H9 (cell line): ENCODE data around the gene MCF2L2. TPM values are rescaled to one million over a fixed set of nuclear protein-coding genes. Genes with fewer than 3 reads are reported as not detected.

Experiments
- DNase-seq: peaks from one replicate; pipeline ENCODE4 v3.0.0-alpha.2; 2017
- H2AFZ ChIP-seq: one replicate; pipeline ENCODE4 v1.6.1; 2013; ENCODE audit warnings: mild to moderate bottlenecking, low read length, control low read depth, moderate library complexity
- H2AK5ac ChIP-seq: 2 replicates; pipeline ENCODE4 v1.6.1; 2013; ENCODE audit warnings: low read length, control low read depth, mixed read lengths; ENCODE audit not compliant: insufficient read length
- H2BK120ac ChIP-seq: one replicate; pipeline ENCODE4 v1.6.1; 2013; ENCODE audit warnings: low read depth, mild to moderate bottlenecking, low read length, control low read depth, inconsistent platforms; ENCODE audit not compliant: poor library complexity, severe bottlenecking
- H2BK12ac ChIP-seq: 2 replicates; pipeline ENCODE4 v1.6.1; 2013; ENCODE audit warnings: low read length, control low read depth, mixed read lengths, low read depth; ENCODE audit not compliant: insufficient read length
- H2BK15ac ChIP-seq: 2 replicates; pipeline ENCODE4 v1.6.1; 2013; ENCODE audit warnings: low read depth, low read length, control low read depth
- H2BK20ac ChIP-seq: one replicate; pipeline ENCODE4 v1.6.1; 2013; ENCODE audit warnings: low read depth, mild to moderate bottlenecking, low read length, control low read depth, inconsistent platforms; ENCODE audit not compliant: poor library complexity, severe bottlenecking
- H2BK5ac ChIP-seq: 2 replicates; pipeline ENCODE4 v1.6.1; 2013; ENCODE audit warnings: low read length, control low read depth, mixed read lengths; ENCODE audit not compliant: insufficient read length
- H3K14ac ChIP-seq: 2 replicates; pipeline ENCODE4 v1.6.1; 2013; ENCODE audit warnings: low read length, control low read depth; ENCODE audit not compliant: insufficient read depth
- H3K18ac ChIP-seq: 2 replicates; pipeline ENCODE4 v1.6.1; 2013; ENCODE audit warnings: low read depth, mild to moderate bottlenecking, mixed read lengths, low read length, control low read depth; ENCODE audit not compliant: insufficient read length
- H3K23ac ChIP-seq: 2 replicates; pipeline ENCODE4 v1.6.1; 2013; ENCODE audit warnings: low read length, control low read depth, mixed read lengths, low read depth; ENCODE audit not compliant: insufficient read length
- H3K23me2 ChIP-seq: 2 replicates; pipeline ENCODE4 v1.6.1; 2013; ENCODE audit warnings: low read depth, mild to moderate bottlenecking, mixed read lengths, low read length, control low read depth; ENCODE audit not compliant: insufficient read length, poor library complexity, severe bottlenecking
- H3K27ac ChIP-seq: 2 replicates; pipeline ENCODE4 v1.5.1; 2013; ENCODE audit warnings: low read length, control low read depth, mixed read lengths, low read depth; ENCODE audit not compliant: insufficient read length
- H3K27me3 ChIP-seq: 2 replicates; pipeline ENCODE4 v1.6.1; 2013; ENCODE audit warnings: low read length, control low read depth, inconsistent platforms; ENCODE audit not compliant: insufficient read depth
- H3K4ac ChIP-seq: 2 replicates; pipeline ENCODE4 v1.6.1; 2013; ENCODE audit warnings: low read depth, mild to moderate bottlenecking, control low read depth, inconsistent platforms, low read length, moderate library complexity
- H3K4me1 ChIP-seq: 2 replicates; pipeline ENCODE4 v1.6.1; 2013; ENCODE audit warnings: low read length, control low read depth, inconsistent platforms; ENCODE audit not compliant: insufficient read depth
- H3K4me2 ChIP-seq: 2 replicates; pipeline ENCODE4 v1.6.1; 2013; ENCODE audit warnings: low read length, control low read depth, mixed read lengths; ENCODE audit not compliant: insufficient read length, insufficient read depth
- H3K56ac ChIP-seq: 2 replicates; pipeline ENCODE4 v1.6.1; 2013; ENCODE audit warnings: low read depth, mild to moderate bottlenecking, mixed read lengths, low read length, control low read depth; ENCODE audit not compliant: insufficient read length
- H3K79me1 ChIP-seq: 2 replicates; pipeline ENCODE4 v1.6.1; 2013; ENCODE audit warnings: low read depth, mild to moderate bottlenecking, moderate library complexity, low read length, control low read depth, inconsistent platforms; ENCODE audit not compliant: insufficient read depth, poor library complexity, severe bottlenecking
- H3K79me2 ChIP-seq: 2 replicates; pipeline ENCODE4 v1.6.1; 2013; ENCODE audit warnings: low read length, control low read depth, inconsistent platforms; ENCODE audit not compliant: insufficient read depth
- H3K9ac ChIP-seq: 2 replicates; pipeline ENCODE4 v1.6.1; 2013; ENCODE audit warnings: low read length, control low read depth, mixed read lengths; ENCODE audit not compliant: insufficient read length; ENCODE audit errors: extremely low read depth
- H3K9me3 ChIP-seq: one replicate; pipeline ENCODE4 v1.6.1; 2013; ENCODE audit warnings: low read depth, low read length, inconsistent platforms; ENCODE audit not compliant: control insufficient read depth
- H3T11ph ChIP-seq: one replicate; pipeline ENCODE4 v1.6.1; 2013; ENCODE audit warnings: mild to moderate bottlenecking, low read length, control low read depth, inconsistent platforms
- H4K20me1 ChIP-seq: one replicate; pipeline ENCODE4 v1.6.1; 2013; ENCODE audit not compliant: control insufficient read depth, insufficient read length, insufficient read depth
- H4K5ac ChIP-seq: 2 replicates; pipeline ENCODE4 v1.6.1; 2013; ENCODE audit warnings: low read depth, mild to moderate bottlenecking, mixed read lengths, low read length, control low read depth; ENCODE audit not compliant: insufficient read length
- H4K8ac ChIP-seq: replicated peaks from 2 replicates; pipeline ENCODE4 v1.6.1; 2013; ENCODE audit warnings: low read length, control low read depth, mixed read lengths, low read depth; ENCODE audit not compliant: insufficient read length
- H4K91ac ChIP-seq: 2 replicates; pipeline ENCODE4 v1.6.1; 2013; ENCODE audit warnings: low read depth, mild to moderate bottlenecking, moderate library complexity, mixed read lengths, low read length, control low read depth; ENCODE audit not compliant: insufficient read length
- H3K27ac Mint-ChIP-seq, 3 experiments: 2 replicates in 2 of 3; 3 replicates in 1 of 3; pipeline ENCODE4 v1.8.0; 2020 to 2021; ENCODE audit warnings: mixed read lengths in 3 of 3, mild to moderate bottlenecking in 1 of 3, moderate library complexity in 1 of 3
- H3K27me3 Mint-ChIP-seq: 2 replicates; pipeline ENCODE4 v1.8.0; 2021; ENCODE audit warnings: low read depth, mild to moderate bottlenecking, moderate library complexity, mixed read lengths
- H3K36me3 Mint-ChIP-seq, 3 experiments: 2 replicates in 2 of 3; 3 replicates in 1 of 3; pipeline ENCODE4 v1.8.0; 2020 to 2021; ENCODE audit warnings: low read depth in 3 of 3, mixed read lengths in 3 of 3; ENCODE audit not compliant: insufficient read depth in 1 of 3
- H3K4me1 Mint-ChIP-seq, 2 experiments: 2 replicates each; pipeline ENCODE4 v1.8.0; 2020; ENCODE audit warnings: mixed read lengths in 2 of 2
- H3K4me3 Mint-ChIP-seq, 2 experiments: 2 replicates in 1 of 2; 3 replicates in 1 of 2; pipeline ENCODE4 v1.8.0; 2020 to 2021; ENCODE audit warnings: mild to moderate bottlenecking in 2 of 2, mixed read lengths in 2 of 2, moderate library complexity in 1 of 2
- H3K9me3 Mint-ChIP-seq, 2 experiments: 2 replicates in 1 of 2; 3 replicates in 1 of 2; pipeline ENCODE4 v1.8.0; 2020; ENCODE audit warnings: mild to moderate bottlenecking in 2 of 2, mixed read lengths in 2 of 2, moderate library complexity in 1 of 2
- WGBS: extraction: QIAGEN DNeasy Blood & Tissue Kit; methylation state at CpG from one replicate; pipeline ENCODE4 v1.1.7; 2013; ENCODE audit warnings: missing lambda C conversion rate, low lambda C conversion rate, mixed read lengths; ENCODE audit not compliant: insufficient read length; ENCODE audit errors: extremely low coverage; 5-methylcytosine and 5-hydroxymethylcytosine counted together
- total RNA-seq: library from RNA; stranded (reverse); gene quantifications from 2 replicates; pipeline ENCODE4 v1.2.1, GENCODE V29; 2021
- TF ChIP-seq, protein P1 (sequence below): fragments of 200-600 bp; sonication (generic); conservative IDR thresholded peaks from 3 replicates; pipeline ENCODE4 v1.8.0; 2021; ENCODE audit warnings: antibody characterized with exemption, mild to moderate bottlenecking

MCF2L2 gene
- total RNA-seq, 1 experiment from 2014 or later, result 6.4 TPM

DNA sequence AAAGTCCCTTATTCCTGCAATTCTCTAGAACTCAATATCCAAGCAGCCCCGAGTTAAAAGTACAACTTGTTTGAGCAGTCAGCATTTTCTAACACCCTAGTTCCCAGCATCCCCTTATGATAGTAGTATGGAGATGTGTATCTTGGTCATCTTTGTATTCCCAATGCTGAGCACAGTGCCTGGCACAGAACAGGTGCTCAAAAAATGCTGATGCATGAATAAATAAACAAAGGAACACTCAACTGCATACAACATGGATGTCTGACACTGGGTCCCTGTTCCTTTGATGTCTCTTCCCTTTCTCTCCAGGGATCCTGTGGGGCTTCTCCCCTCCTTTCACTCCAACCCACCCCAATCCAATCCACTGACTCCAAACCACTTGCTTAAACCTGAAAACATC, 199.2 kb downstream of the MCF2L2 start:
- Mint-ChIP-seq H3K27me3 (no peaks in the 10 kb centered on the region), H3K4me1 (no peaks in the 10 kb centered on the region), H3K4me3 (no peak overlapping the region), H3K9me3 (no peaks in the 10 kb centered on the region), H3K36me3 (no peaks in the 10 kb centered on the region), H3K27ac (no peak overlapping the region)
- DNase-seq, result no peak
- Histone ChIP-seq H3K4ac (no peak overlapping the region), H3K23me2 (no peaks in the 10 kb centered on the region), H2BK12ac (no peak overlapping the region), H3K18ac (no peak overlapping the region), H4K8ac (no peak overlapping the region), H3K56ac (no peak overlapping the region), H3K23ac (no peak overlapping the region), H4K20me1 (no peaks in the 10 kb centered on the region), H2AK5ac (no peak overlapping the region), H3K14ac (no peak overlapping the region), H3K27ac (no peak overlapping the region), H3K9me3 (no peaks in the 10 kb centered on the region), H3K9ac (no peak overlapping the region), H2BK120ac (no peak overlapping the region), H4K5ac (no peak overlapping the region), H3K4me2 (no peak overlapping the region), H3K79me1 (no peaks in the 10 kb centered on the region), H3K79me2 (no peaks in the 10 kb centered on the region), H3T11ph (no peak overlapping the region), H2AFZ (no peak overlapping the region), H3K4me1 (no peaks in the 10 kb centered on the region), H4K91ac (no peak overlapping the region), H2BK20ac (no peak overlapping the region), H2BK15ac (no peak overlapping the region), H3K27me3 (no peaks in the 10 kb centered on the region), H2BK5ac (no peak overlapping the region)
- TF ChIP-seq, protein P1, sequence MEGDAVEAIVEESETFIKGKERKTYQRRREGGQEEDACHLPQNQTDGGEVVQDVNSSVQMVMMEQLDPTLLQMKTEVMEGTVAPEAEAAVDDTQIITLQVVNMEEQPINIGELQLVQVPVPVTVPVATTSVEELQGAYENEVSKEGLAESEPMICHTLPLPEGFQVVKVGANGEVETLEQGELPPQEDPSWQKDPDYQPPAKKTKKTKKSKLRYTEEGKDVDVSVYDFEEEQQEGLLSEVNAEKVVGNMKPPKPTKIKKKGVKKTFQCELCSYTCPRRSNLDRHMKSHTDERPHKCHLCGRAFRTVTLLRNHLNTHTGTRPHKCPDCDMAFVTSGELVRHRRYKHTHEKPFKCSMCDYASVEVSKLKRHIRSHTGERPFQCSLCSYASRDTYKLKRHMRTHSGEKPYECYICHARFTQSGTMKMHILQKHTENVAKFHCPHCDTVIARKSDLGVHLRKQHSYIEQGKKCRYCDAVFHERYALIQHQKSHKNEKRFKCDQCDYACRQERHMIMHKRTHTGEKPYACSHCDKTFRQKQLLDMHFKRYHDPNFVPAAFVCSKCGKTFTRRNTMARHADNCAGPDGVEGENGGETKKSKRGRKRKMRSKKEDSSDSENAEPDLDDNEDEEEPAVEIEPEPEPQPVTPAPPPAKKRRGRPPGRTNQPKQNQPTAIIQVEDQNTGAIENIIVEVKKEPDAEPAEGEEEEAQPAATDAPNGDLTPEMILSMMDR, result no peak
- WGBS, result no CpG with 5 or more reads among the region's 1 CpG
